NOMO-1 treated with dmso at 0.1 percent for 144 hours (cell line): ENCODE data around the gene TRIM71.
"Not testable (repeated sequence)": the region's sequence is repeated elsewhere in the genome, so short reads cannot be mapped to it uniquely, and the experiment has no call there.

ENCODE experiments used
- DNase-seq: peaks from one replicate; lab custom pipeline; 2025; ENCODE audit not compliant: unreplicated experiment; lab: John Stamatoyannopoulos, UW

TRIM71 gene

DNA sequence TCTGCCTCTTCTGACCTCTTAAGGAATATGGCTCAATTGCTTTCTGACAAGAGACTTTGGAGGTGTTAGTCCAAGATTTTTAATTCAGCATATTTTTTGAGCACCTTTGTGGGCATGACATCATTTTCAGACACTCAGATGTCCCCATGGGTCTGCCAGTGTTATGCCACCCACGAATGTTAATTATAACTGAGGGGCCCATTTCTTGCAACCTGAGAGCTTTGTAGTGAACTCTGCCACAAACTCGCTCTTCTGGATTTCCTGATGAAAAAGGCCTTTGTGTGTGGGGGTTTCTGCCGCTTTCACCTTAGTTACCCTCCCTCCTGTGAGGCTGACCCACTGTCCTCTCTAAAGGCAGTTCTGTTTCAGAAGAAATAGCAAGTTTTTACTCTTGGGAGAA lies 69.1 kb downstream of the TRIM71 start:
- no peak for DNase-seq

DNA sequence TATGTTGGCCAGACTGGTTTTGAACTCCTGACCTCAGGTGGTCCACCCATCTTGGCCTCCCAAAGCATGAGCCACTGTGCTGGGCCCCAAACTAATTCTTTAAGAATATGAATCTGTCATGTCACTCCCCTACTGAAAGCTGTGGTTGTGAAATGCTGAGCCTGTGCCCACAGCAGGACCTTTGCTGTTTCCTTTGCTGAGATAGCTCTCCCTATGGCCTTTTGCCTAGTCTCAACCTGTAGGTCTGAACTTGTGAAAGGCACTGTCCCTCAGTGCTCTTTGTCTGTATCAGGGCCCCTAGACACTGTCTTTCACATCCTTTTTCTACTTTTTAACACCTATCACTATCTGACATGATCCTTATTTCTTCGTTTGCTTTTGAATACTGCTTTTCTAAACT lies 70.9 kb downstream of the TRIM71 start:
- peak; percentile 44 for DNase-seq

- DNase-seq = no peak
Observed at GRCh38 chr3:32890420-32891276, 72.9 kb downstream of the TRIM71 start.

GRCh38 chr3:32891365-32891764 lies 73.6 kb downstream of the TRIM71 start:
- DNase-seq = no peak

- DNase-seq = no peak
Observed at GRCh38 chr3:32892625-32893598, 75.1 kb downstream of the TRIM71 start.

GRCh38 chr3:32894977-32895376 lies 77.2 kb downstream of the TRIM71 start:
- DNase-seq = no peak

DNA sequence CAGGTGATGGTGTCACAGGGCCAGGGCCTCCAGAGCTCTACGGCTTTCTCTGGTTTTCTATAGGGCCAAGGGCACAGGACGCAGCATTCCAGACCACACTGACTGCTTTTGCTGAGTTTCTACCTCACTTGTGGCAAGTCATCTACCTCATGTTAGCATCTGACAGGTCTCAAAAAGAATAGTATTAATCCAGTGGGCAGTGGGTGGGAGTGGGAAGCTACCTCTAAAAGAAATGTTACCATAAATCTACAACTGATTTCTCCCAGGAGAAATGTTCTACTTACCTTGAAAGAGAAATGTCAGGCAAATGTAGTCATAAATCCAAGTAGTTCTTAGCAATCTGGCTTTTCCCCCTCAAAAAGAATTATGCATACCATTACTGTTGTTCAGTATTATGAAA lies 77.9 kb downstream of the TRIM71 start:
- DNase-seq = no peak

DNA sequence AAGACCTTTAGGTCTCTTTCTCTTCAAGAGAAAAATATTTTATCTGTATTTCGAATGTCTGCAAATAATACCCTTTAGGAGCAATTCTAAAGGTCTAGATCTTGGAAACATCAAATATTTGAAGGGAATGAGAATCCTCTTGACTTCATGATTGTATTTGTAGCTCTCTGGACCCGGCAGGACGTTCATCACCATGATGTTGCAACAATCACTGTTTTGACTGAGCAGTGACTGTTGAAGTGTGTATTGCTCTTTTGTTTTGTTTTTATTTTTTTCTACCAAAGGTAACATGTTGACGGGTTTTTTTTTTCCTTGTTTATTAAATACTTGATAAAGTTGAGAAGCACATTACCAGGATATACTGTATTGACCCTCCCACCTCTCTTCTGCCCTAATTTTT lies 78.3 kb downstream of the TRIM71 start:
- no peak for DNase-seq

- no peak for DNase-seq
Observed at GRCh38 chr3:32897001-32897601, 79.3 kb downstream of the TRIM71 start.

- no peak for DNase-seq
Observed at GRCh38 chr3:32897981-32898623, 80.3 kb downstream of the TRIM71 start.

DNA sequence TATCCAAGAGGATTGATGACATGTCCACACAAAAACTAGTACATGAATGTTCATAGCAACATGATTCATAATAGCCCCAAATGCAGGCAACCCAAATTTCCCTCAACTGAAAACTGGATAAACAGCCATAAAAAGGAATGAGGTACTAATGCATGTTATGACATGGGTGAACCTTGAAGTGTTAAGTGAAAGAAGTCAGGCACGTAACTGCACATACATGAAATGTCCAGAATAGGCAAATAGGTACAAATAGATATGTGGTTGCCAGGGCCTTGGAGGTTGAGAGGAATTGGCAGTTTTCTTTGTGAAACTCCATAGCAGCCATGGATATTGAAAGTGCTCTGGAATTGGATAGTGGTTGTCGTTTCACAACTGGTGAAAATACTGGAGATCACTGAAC lies 81.5 kb downstream of the TRIM71 start:
- DNase-seq = no peak

DNA sequence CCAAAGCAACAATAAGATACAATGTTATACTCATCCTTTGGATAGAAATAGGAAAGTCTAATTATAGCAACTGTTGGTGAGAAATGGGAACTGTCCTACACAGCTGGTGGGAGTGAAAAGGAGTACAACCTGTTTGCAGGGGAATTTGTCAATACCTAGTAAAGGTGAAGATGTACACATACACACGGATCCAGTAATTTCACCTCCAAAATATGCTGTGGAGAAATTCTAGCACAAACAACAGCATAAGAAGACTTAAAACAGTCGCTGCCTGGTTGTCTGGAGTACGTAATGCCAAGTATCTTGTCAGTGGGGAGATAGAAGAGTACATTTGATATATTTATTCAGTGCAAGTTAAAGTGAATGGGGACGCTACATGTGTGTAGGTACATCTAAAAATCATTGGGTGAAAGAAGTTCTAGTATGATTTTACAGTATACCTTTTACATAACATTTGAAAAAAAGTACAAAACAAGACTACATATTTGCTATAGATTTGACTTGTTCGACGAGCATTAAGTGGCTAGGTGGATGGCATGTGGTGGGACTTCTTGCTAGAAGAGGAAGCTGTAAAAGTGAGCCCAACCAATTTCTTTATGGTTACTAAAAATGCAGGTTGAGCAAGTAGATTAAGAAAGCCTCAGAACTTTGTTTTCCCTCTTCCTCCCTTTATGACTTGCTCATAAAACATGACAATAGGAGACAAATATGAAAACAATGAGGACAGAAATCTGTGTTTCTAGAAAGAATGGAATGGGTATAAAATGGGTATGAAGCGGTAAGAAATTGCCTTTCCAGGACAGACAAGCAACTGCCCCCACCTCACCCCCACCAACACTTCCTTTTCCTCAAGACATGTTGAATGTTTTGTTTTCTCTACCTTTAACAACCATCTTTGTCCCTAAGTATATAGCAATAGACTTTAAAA lies 83.5 kb downstream of the TRIM71 start:
- DNase-seq = peak; percentile 48

DNA sequence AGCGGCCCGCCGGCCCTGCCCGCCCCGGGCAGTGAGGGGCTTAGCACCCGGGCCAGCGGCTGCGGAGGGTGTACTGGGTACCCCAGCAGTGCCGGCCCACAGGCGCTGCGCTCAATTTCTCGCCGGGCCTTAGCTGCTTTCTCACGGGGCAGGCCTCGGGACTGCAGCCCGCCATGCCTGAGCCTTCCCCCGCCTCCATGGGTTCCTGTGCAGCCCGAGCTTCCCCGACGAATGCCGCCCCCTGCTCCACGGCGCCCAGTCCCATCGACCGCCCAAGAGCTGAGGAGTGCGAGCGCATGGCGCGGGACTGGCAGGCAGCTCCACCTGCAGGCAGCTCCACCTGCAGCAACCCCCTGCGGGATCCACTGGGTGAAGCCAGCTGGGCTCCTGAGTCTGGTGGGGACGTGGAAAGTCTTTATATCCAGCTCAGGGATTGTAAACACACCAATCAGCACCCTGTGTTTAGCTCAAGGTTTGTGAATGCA lies 85.1 kb downstream of the TRIM71 start:
- DNase-seq = not testable (repeated sequence)

GRCh38 chr3:32903953-32904352 lies 86.2 kb downstream of the TRIM71 start:
- DNase-seq = no peak

DNA sequence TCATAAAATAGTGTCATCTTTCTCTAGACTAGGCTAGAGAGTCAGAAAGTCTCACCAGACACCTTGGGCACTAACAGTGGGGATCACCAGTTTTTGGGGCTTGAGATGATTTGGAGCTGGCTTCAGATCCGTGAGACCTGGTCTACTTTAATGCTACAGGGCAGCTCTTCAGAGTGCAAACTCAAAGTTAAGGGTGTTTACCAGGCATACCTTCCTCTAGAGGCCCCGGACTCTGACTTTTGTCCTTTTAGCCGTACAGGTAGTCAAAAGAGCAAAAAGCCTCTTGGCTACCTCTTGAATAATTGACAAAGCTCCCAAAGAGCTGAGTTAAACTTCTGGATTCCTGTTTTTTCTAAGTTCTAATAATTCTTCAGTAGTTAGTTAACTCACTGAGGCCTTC lies 92.2 kb downstream of the TRIM71 start:
- DNase-seq = no peak

GRCh38 chr3:32910954-32911353 lies 93.2 kb downstream of the TRIM71 start:
- DNase-seq = no peak

GRCh38 chr3:32912046-32912445 lies 94.2 kb downstream of the TRIM71 start:
- no peak for DNase-seq

- no peak for DNase-seq
Observed at GRCh38 chr3:32913790-32914446, 96.1 kb downstream of the TRIM71 start.

DNA sequence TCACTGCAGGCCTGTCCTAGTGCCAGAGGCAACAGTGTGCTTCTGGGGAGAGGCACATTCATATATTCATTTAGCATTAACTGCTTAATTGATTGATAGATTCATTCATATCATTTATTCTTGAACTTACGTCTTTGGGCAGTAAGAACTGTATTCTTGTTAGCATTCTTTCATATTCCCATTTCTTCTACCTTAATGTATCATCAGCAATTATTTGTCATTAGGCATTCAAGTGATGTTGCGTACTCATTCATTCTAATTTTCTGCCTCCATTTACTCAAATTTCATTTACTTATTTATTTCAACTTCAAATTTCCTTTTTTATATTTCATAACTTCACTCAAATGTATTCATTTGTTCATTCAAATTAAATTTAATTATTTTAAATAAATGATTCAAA lies 102.1 kb downstream of the TRIM71 start:
- no peak for DNase-seq
